CD4-positive, alpha-beta T cell (primary cell): Measurements from ENCODE around the gene RXFP3. TPM values are rescaled to one million over a fixed set of nuclear protein-coding genes. Genes with fewer than 3 reads are reported as not detected.
A peak's percentile ranks its signal among the peaks of the same experiment; 100 is the strongest.

ENCODE experiments used
- ATAC-seq: fragments of 200-7000 bp; cut with Tn5 transposase; one replicate; pipeline ENCODE4 v1.10.0; 2022; ENCODE audit warnings: mild to moderate bottlenecking; ENCODE audit not compliant: poor library complexity
- CTCF ChIA-PET: fragments of 350-600 bp; sonication (Branson Sonifier 250); formaldehyde crosslinking; loops from one replicate; lab custom pipeline; 2021; ENCODE audit warnings: antibody characterized with exemption, inconsistent platforms; lab: Charles Lee
- POLR2A ChIA-PET: fragments of 350-600 bp; sonication (Branson Sonifier 250); formaldehyde crosslinking; loops from one replicate; lab custom pipeline; 2021; ENCODE audit warnings: antibody characterized with exemption, inconsistent platforms; lab: Charles Lee
- DNase-seq, 14 experiments: peaks; one replicate each; pipeline ENCODE4 v3.0.0-alpha.2; 2013 to 2020; ENCODE audit warnings: mixed read lengths in 2 of 14
- H3K27ac ChIP-seq, 2 donors: one replicate each; pipeline versions ENCODE4 v1.5.1 to v1.7.0; 2013; ENCODE audit warnings: low read length in 2 of 2, low read depth in 1 of 2, mild to moderate bottlenecking in 1 of 2
- H3K27me3 ChIP-seq, 2 experiments: 1 replicate in 1 of 2; 2 replicates in 1 of 2; pipeline versions ENCODE4 v1.6.1 to v1.7.0; 2013; ENCODE audit warnings: low read length in 2 of 2, control low read depth in 1 of 2, mild to moderate bottlenecking in 1 of 2, moderate library complexity in 1 of 2; ENCODE audit not compliant: insufficient read depth in 2 of 2, control insufficient read depth in 1 of 2
- H3K36me3 ChIP-seq: one replicate; pipeline ENCODE4 v1.6.1; 2013; ENCODE audit warnings: low read length, control low read depth; ENCODE audit not compliant: insufficient read depth
- H3K4me1 ChIP-seq: one replicate; pipeline ENCODE4 v1.6.1; 2013; ENCODE audit warnings: low read length, control low read depth; ENCODE audit not compliant: insufficient read depth
- H3K4me3 ChIP-seq: one replicate; pipeline ENCODE4 v1.5.1; 2013; ENCODE audit warnings: mild to moderate bottlenecking, low read length, moderate library complexity
- H3K9me3 ChIP-seq, 2 experiments: 1 replicate in 1 of 2; 2 replicates in 1 of 2; pipeline versions ENCODE4 v1.6.1 to v1.7.0; 2013; ENCODE audit warnings: low read length in 2 of 2, mild to moderate bottlenecking in 2 of 2, control low read depth in 1 of 2, moderate library complexity in 1 of 2; ENCODE audit not compliant: control insufficient read depth in 1 of 2, insufficient read depth in 1 of 2
- H3K27ac Mint-ChIP-seq: one replicate; pipeline ENCODE4 v1.8.0; 2020; ENCODE audit warnings: mixed read lengths
- H3K27me3 Mint-ChIP-seq: one replicate; pipeline ENCODE4 v1.8.0; 2021; ENCODE audit warnings: mixed read lengths
- H3K36me3 Mint-ChIP-seq: one replicate; pipeline ENCODE4 v1.8.0; 2021; ENCODE audit warnings: low read depth, mixed read lengths
- H3K4me1 Mint-ChIP-seq: one replicate; pipeline ENCODE4 v1.8.0; 2021; ENCODE audit warnings: low read depth, mixed read lengths
- H3K4me3 Mint-ChIP-seq: one replicate; pipeline ENCODE4 v1.8.0; 2020; ENCODE audit warnings: mild to moderate bottlenecking, mixed read lengths
- H3K9me3 Mint-ChIP-seq: one replicate; pipeline ENCODE4 v1.8.0; 2020; ENCODE audit warnings: mixed read lengths
- CTCF ChIP-seq: fragments of 200-600 bp; IDR thresholded peaks from one replicate; pipeline ENCODE4 v1.8.0; 2022; ENCODE audit warnings: antibody characterized with exemption, mild to moderate bottlenecking
- intact Hi-C, 2 experiments: fragments of 100-400 bp; cut with DNase I in 1 of 2; cut with micrococcal nuclease in 1 of 2; formaldehyde crosslinking; loops; one replicate each; pipeline versions ENCODE4 v1.15.1 to v1.9.0; 2023 to 2025; cut with DNase I, micrococcal nuclease
- total RNA-seq, 174 experiments: library from RNA in 2 of 174; stranded (reverse) in 2 of 174; gene quantifications; one replicate each; pipeline ENCODE4 v1.2.3 and lab custom pipeline; 2021 to 2026

Gene RXFP3
- total RNA-seq, 2 experiments from 2014 or later: not detected

GRCh38 chr5:33969572-33970452, 33.6 kb downstream of the RXFP3 start:
- CTCF ChIA-PET: interaction anchor here (0.6 to 1.8 kb wide), 4 partner anchors 9 to 874 kb away, joined by 3 to 5 read pairs (median 4); no protein-coding TSS in a partner anchor
- POLR2A ChIA-PET: interaction anchor here (0.6 to 1.0 kb wide), 2 partner anchors 9 to 534 kb away, joined by 3 read pairs; no protein-coding TSS in a partner anchor
- intact Hi-C loops: no loop called here
- no peak overlapping the region for H3K4me3 ChIP-seq
- no peaks in the 10 kb centered on the region for H3K27me3 ChIP-seq
- H3K9me3 Mint-ChIP-seq: no peaks in the 10 kb centered on the region
- ATAC-seq: peak; percentile 37
- no peaks in the 10 kb centered on the region for H3K36me3 ChIP-seq
- H3K4me1 ChIP-seq: no peaks in the 10 kb centered on the region
- no peaks in the 10 kb centered on the region for H3K36me3 Mint-ChIP-seq
- H3K4me3 Mint-ChIP-seq: no peak overlapping the region
- H3K27ac Mint-ChIP-seq: no peak overlapping the region
- no peak overlapping the region for H3K27ac ChIP-seq
- peak; percentile 42 for TF ChIP-seq CTCF
- no peaks in the 10 kb centered on the region for H3K9me3 ChIP-seq
- DNase-seq: peak in 3 of 14 experiments; percentile 12 to 35 (median 26)
- no peaks in the 10 kb centered on the region for H3K27me3 Mint-ChIP-seq
- H3K4me1 Mint-ChIP-seq: peaks cover 4% of the 10 kb centered on the region

GRCh38 chr5:33973271-33973670, 37.1 kb downstream of the RXFP3 start:
- no peak overlapping the region for H3K27ac Mint-ChIP-seq
- CTCF ChIA-PET: no interaction called here
- H3K27me3 ChIP-seq: no peaks in the 10 kb centered on the region
- no peaks in the 10 kb centered on the region for H3K4me1 ChIP-seq
- TF ChIP-seq CTCF: no peak
- no peak overlapping the region for H3K4me3 Mint-ChIP-seq
- H3K4me1 Mint-ChIP-seq: no peaks in the 10 kb centered on the region
- no peak for ATAC-seq
- no peaks in the 10 kb centered on the region for H3K9me3 ChIP-seq
- no peak overlapping the region for H3K4me3 ChIP-seq
- H3K27me3 Mint-ChIP-seq: no peaks in the 10 kb centered on the region
- DNase-seq: no peak
- no peaks in the 10 kb centered on the region for H3K36me3 ChIP-seq
- POLR2A ChIA-PET: no interaction called here
- no peaks in the 10 kb centered on the region for H3K9me3 Mint-ChIP-seq
- H3K36me3 Mint-ChIP-seq: no peaks in the 10 kb centered on the region
- no peak overlapping the region for H3K27ac ChIP-seq
- intact Hi-C loops: no loop called here

GRCh38 chr5:33975852-33976251, 39.7 kb downstream of the RXFP3 start:
- no peaks in the 10 kb centered on the region for H3K4me1 ChIP-seq
- no peaks in the 10 kb centered on the region for H3K36me3 Mint-ChIP-seq
- no peak overlapping the region for H3K27ac ChIP-seq
- no peak overlapping the region for H3K4me3 ChIP-seq
- H3K27me3 Mint-ChIP-seq: no peaks in the 10 kb centered on the region
- TF ChIP-seq CTCF: no peak
- H3K9me3 Mint-ChIP-seq: no peaks in the 10 kb centered on the region
- ChIA-PET POLR2A (no interaction called here), CTCF (no interaction called here)
- no peaks in the 10 kb centered on the region for H3K9me3 ChIP-seq
- H3K4me1 Mint-ChIP-seq: no peaks in the 10 kb centered on the region
- no peak overlapping the region for H3K27ac Mint-ChIP-seq
- intact Hi-C loops: no loop called here
- ATAC-seq: no peak
- no peak overlapping the region for H3K4me3 Mint-ChIP-seq
- DNase-seq: no peak
- H3K27me3 ChIP-seq: no peaks in the 10 kb centered on the region
- H3K36me3 ChIP-seq: no peaks in the 10 kb centered on the region
